HEK293T (cell line): Measurements from ENCODE around the gene PKNOX1.

Source experiments
- CTCF ChIA-PET: fragments of 350-600 bp; formaldehyde crosslinking; extraction: SDS; loops from one replicate; lab custom pipeline; 2021; ENCODE audit warnings: antibody characterized with exemption, inconsistent platforms; lab: Yijun Ruan, JAX
- POLR2A ChIA-PET: fragments of 350-600 bp; formaldehyde crosslinking; extraction: SDS; loops from one replicate; lab custom pipeline; 2020; ENCODE audit warnings: antibody characterized with exemption, inconsistent platforms; lab: Yijun Ruan, JAX
- DNase-seq: peaks from one replicate; pipeline ENCODE4 v3.0.0; 2012; ENCODE audit warnings: mixed read lengths; ENCODE audit errors: extremely low spot score
- ARNT ChIP-seq: fragments of 450-650 bp; IDR thresholded peaks from 2 replicates; pipeline ENCODE4 v1.6.1; 2017; ENCODE audit warnings: mild to moderate bottlenecking
- BHLHE40 ChIP-seq: fragments of 450-650 bp; IDR thresholded peaks from 2 replicates; pipeline ENCODE4 v1.6.1; 2016; ENCODE audit warnings: mild to moderate bottlenecking, moderate library complexity, borderline replicate concordance
- CTBP1 ChIP-seq: fragments of 450-650 bp; IDR thresholded peaks from 2 replicates; pipeline ENCODE4 v1.6.1; 2016; ENCODE audit warnings: borderline replicate concordance
- ELF4 ChIP-seq: fragments of 450-650 bp; IDR thresholded peaks from 2 replicates; pipeline ENCODE4 v1.6.1; 2017; ENCODE audit warnings: antibody characterized with exemption
- FOXA1 ChIP-seq: fragments of 450-650 bp; IDR thresholded peaks from 2 replicates; pipeline ENCODE4 v1.6.1; 2016; ENCODE audit warnings: mild to moderate bottlenecking
- FOXK2 ChIP-seq: fragments of 450-650 bp; IDR thresholded peaks from 2 replicates; pipeline ENCODE4 v1.6.1; 2016; ENCODE audit warnings: mild to moderate bottlenecking
- FOXM1 ChIP-seq: fragments of 450-650 bp; IDR thresholded peaks from 2 replicates; pipeline ENCODE4 v1.6.1; 2017; ENCODE audit warnings: mild to moderate bottlenecking, borderline replicate concordance
- HDGF ChIP-seq: fragments of 450-650 bp; IDR thresholded peaks from 2 replicates; pipeline ENCODE4 v1.6.1; 2017; ENCODE audit warnings: antibody characterized with exemption, borderline replicate concordance
- L3MBTL2 ChIP-seq: fragments of 450-650 bp; conservative IDR thresholded peaks from 2 replicates; pipeline ENCODE4 v1.6.1; 2016; ENCODE audit warnings: mild to moderate bottlenecking
- LEF1 ChIP-seq: fragments of 450-650 bp; IDR thresholded peaks from 2 replicates; pipeline ENCODE4 v1.6.1; 2017; ENCODE audit warnings: mild to moderate bottlenecking, borderline replicate concordance
- NFRKB ChIP-seq: fragments of 450-650 bp; IDR thresholded peaks from 2 replicates; pipeline ENCODE4 v1.6.1; 2016; ENCODE audit warnings: mild to moderate bottlenecking, moderate library complexity
- PKNOX1 ChIP-seq: fragments of 450-650 bp; IDR thresholded peaks from 2 replicates; pipeline ENCODE4 v1.6.1; 2016
- SP1 ChIP-seq: fragments of 450-650 bp; IDR thresholded peaks from 2 replicates; pipeline ENCODE4 v1.6.1; 2017
- SUZ12 ChIP-seq: fragments of 450-650 bp; IDR thresholded peaks from 2 replicates; pipeline ENCODE4 v1.6.1; 2016; ENCODE audit warnings: mild to moderate bottlenecking
- TARDBP ChIP-seq: fragments of 450-650 bp; IDR thresholded peaks from 2 replicates; pipeline ENCODE4 v1.6.1; 2016
- ZNF384 ChIP-seq: fragments of 450-650 bp; IDR thresholded peaks from 2 replicates; pipeline ENCODE4 v1.6.1; 2016

PKNOX1 gene

GRCh38 chr21:43006874-43007208, 32.5 kb downstream of the PKNOX1 start:
- TF ChIP-seq SP1 (no peak), ARNT (no peak), L3MBTL2 (no peak), FOXA1 (no peak), BHLHE40 (no peak), ZNF384 (no peak), HDGF (no peak), SUZ12 (no peak)
- DNase-seq, result no peak
- POLR2A ChIA-PET, result no interaction called here
- CTCF ChIA-PET, result no interaction called here

GRCh38 chr21:43012596-43012995, 38.2 kb downstream of the PKNOX1 start:
- ChIA-PET CTCF (no interaction called here), POLR2A (no interaction called here)
- TF ChIP-seq CTBP1 (no peak), ARNT (no peak), LEF1 (no peak), FOXA1 (no peak), BHLHE40 (no peak), FOXM1 (no peak), FOXK2 (no peak), HDGF (no peak), SUZ12 (no peak), L3MBTL2 (no peak), NFRKB (no peak), TARDBP (no peak), ELF4 (no peak), ZNF384 (no peak), PKNOX1 (no peak), SP1 (no peak)
- DNase-seq, result no peak

GRCh38 chr21:43015906-43016540, 41.7 kb downstream of the PKNOX1 start:
- TF ChIP-seq ARNT (no peak), HDGF (no peak), FOXA1 (no peak), ZNF384 (no peak), L3MBTL2 (no peak), TARDBP (no peak)
- no peak for DNase-seq
- POLR2A ChIA-PET, result no interaction called here
- CTCF ChIA-PET, result no interaction called here

- POLR2A ChIA-PET, result no interaction called here
- CTCF ChIA-PET, result interaction anchor here (0.6 kb wide), 1 partner anchor 20 kb away, joined by 3 read pairs; no protein-coding TSS in a partner anchor
- TF ChIP-seq FOXA1 (no peak), HDGF (no peak), SP1 (no peak), SUZ12 (no peak), PKNOX1 (no peak), BHLHE40 (no peak), ARNT (no peak), FOXK2 (no peak)
- DNase-seq, result no peak
These were observed 42.4 kb downstream of the PKNOX1 start for GRCh38 chr21:43016728-43017127.

GRCh38 chr21:43018519-43018918, 44.2 kb downstream of the PKNOX1 start:
- ChIA-PET POLR2A (no interaction called here), CTCF (no interaction called here)
- no peak for DNase-seq
- TF ChIP-seq FOXM1 (no peak), FOXA1 (no peak), TARDBP (no peak), BHLHE40 (no peak), PKNOX1 (no peak), SP1 (no peak), L3MBTL2 (no peak), SUZ12 (no peak), ARNT (no peak), LEF1 (no peak), FOXK2 (no peak), NFRKB (no peak), HDGF (no peak), ELF4 (no peak), ZNF384 (no peak), CTBP1 (no peak)

- DNase-seq, result no peak
- CTCF ChIA-PET, result no interaction called here
- POLR2A ChIA-PET, result no interaction called here
- TF ChIP-seq ELF4 (no peak), FOXK2 (no peak), L3MBTL2 (no peak), PKNOX1 (no peak), FOXA1 (no peak), NFRKB (no peak), FOXM1 (no peak), ZNF384 (no peak), TARDBP (no peak), SUZ12 (no peak), ARNT (no peak), SP1 (no peak), CTBP1 (no peak), LEF1 (no peak), HDGF (no peak), BHLHE40 (no peak)
These were observed 45.8 kb downstream of the PKNOX1 start for GRCh38 chr21:43020177-43020576.
